ENCODE measurements around the gene XKR8.

Gene XKR8

GRCh38 chr1:27967884-27968466 lies 8.2 kb downstream of the XKR8 start:
- Histone ChIP-seq H4K20me1 (ENCODE audit: insufficient read depth) (no peaks in the 10 kb centered on the region), H2AFZ (ENCODE audit: low read depth) (no peak overlapping the region), H3K4me3 (IDR thresholded peaks at IDR 0.05; ENCODE audit: insufficient read depth, low read depth, low read length) (no peak overlapping the region), H3K4me2 (no peak overlapping the region), H3K27ac (no peak overlapping the region), H3K27me3 (ENCODE audit: insufficient read depth, low read depth) (no peaks in the 10 kb centered on the region), H3K4me1 (ENCODE audit: low read depth, poor library complexity, severe bottlenecking) (no peaks in the 10 kb centered on the region), H3K36me3 (ENCODE audit: insufficient read depth) (no peaks in the 10 kb centered on the region), H3K9ac (no peak overlapping the region), H3K79me2 (ENCODE audit: insufficient read depth, low read depth) (no peaks in the 10 kb centered on the region)
- no peak for TF ChIP-seq CTCF (conservative IDR thresholded peaks at IDR 0.05; ENCODE audit: low read depth, low read length)

- Histone ChIP-seq H3K36me3 (ENCODE audit: insufficient read depth) (no peaks in the 10 kb centered on the region), H2AFZ (ENCODE audit: low read depth) (no peak overlapping the region), H3K4me2 (no peak overlapping the region), H3K79me2 (ENCODE audit: insufficient read depth, low read depth) (no peaks in the 10 kb centered on the region), H3K9ac (no peak overlapping the region), H3K27ac (no peak overlapping the region), H4K20me1 (ENCODE audit: insufficient read depth) (no peaks in the 10 kb centered on the region), H3K4me1 (ENCODE audit: low read depth, poor library complexity, severe bottlenecking) (no peaks in the 10 kb centered on the region), H3K4me3 (IDR thresholded peaks at IDR 0.05; ENCODE audit: insufficient read depth, low read depth, low read length) (no peak overlapping the region), H3K27me3 (ENCODE audit: insufficient read depth, low read depth) (no peaks in the 10 kb centered on the region)
- no peak for TF ChIP-seq CTCF (conservative IDR thresholded peaks at IDR 0.05; ENCODE audit: low read depth, low read length)
Measured at GRCh38 chr1:27968692-27969091, 8.9 kb downstream of the XKR8 start.

GRCh38 chr1:27970401-27970800 lies 10.6 kb downstream of the XKR8 start:
- Histone ChIP-seq H3K27ac (no peak overlapping the region), H3K9ac (no peak overlapping the region), H4K20me1 (ENCODE audit: insufficient read depth) (no peaks in the 10 kb centered on the region), H3K36me3 (ENCODE audit: insufficient read depth) (no peaks in the 10 kb centered on the region), H3K79me2 (ENCODE audit: insufficient read depth, low read depth) (no peaks in the 10 kb centered on the region), H3K4me1 (ENCODE audit: low read depth, poor library complexity, severe bottlenecking) (no peaks in the 10 kb centered on the region), H2AFZ (ENCODE audit: low read depth) (no peak overlapping the region), H3K4me3 (IDR thresholded peaks at IDR 0.05; ENCODE audit: insufficient read depth, low read depth, low read length) (no peak overlapping the region), H3K4me2 (no peak overlapping the region), H3K27me3 (ENCODE audit: insufficient read depth, low read depth) (no peaks in the 10 kb centered on the region)
- TF ChIP-seq CTCF (conservative IDR thresholded peaks at IDR 0.05; ENCODE audit: low read depth, low read length), result no peak

GRCh38 chr1:27971674-27972073 lies 11.9 kb downstream of the XKR8 start:
- H4K20me1 ChIP-seq (ENCODE audit: insufficient read depth), result no peaks in the 10 kb centered on the region
- H3K4me1 ChIP-seq (ENCODE audit: low read depth, poor library complexity, severe bottlenecking), result no peaks in the 10 kb centered on the region
- no peak overlapping the region for H3K27ac ChIP-seq

More at GRCh38 chr1:27971674-27972073, 11.9 kb downstream of the XKR8 start:
- no peak overlapping the region for H3K4me2 ChIP-seq
- H3K4me3 ChIP-seq (IDR thresholded peaks at IDR 0.05; ENCODE audit: insufficient read depth, low read depth, low read length), result no peak overlapping the region
- H3K79me2 ChIP-seq (ENCODE audit: insufficient read depth, low read depth), result no peaks in the 10 kb centered on the region
- no peak overlapping the region for H2AFZ ChIP-seq (ENCODE audit: low read depth)
- no peak for TF ChIP-seq CTCF (conservative IDR thresholded peaks at IDR 0.05; ENCODE audit: low read depth, low read length)
- no peaks in the 10 kb centered on the region for H3K36me3 ChIP-seq (ENCODE audit: insufficient read depth)
- H3K27me3 ChIP-seq (ENCODE audit: insufficient read depth, low read depth), result no peaks in the 10 kb centered on the region
- no peak overlapping the region for H3K9ac ChIP-seq
